HL-60 (cell line): ENCODE data around the gene CARD14.
"Not testable (repeated sequence)": the region's sequence is repeated elsewhere in the genome, so short reads cannot be mapped to it uniquely, and the experiment has no call there.

Experiments used
- DNase-seq, 2 experiments: peaks; one replicate each; pipeline ENCODE4 v3.0.0-alpha.2; 2010 to 2020; ENCODE audit warnings: low read depth in 1 of 2, low spot score in 1 of 2
- H3K27ac ChIP-seq: fragments of 250-450 bp; sonication (Bioruptor Pico); replicated peaks from 2 replicates; pipeline ENCODE4 v1.5.1; 2020; ENCODE audit warnings: mild to moderate bottlenecking, moderate library complexity
- H3K27me3 ChIP-seq: fragments of 250-450 bp; sonication (Bioruptor Pico); 2 replicates; pipeline ENCODE4 v1.5.1; 2021; ENCODE audit warnings: mild to moderate bottlenecking, moderate library complexity; ENCODE audit not compliant: insufficient read depth, poor library complexity, severe bottlenecking
- H3K4me3 ChIP-seq: replicated peaks from 2 replicates; pipeline ENCODE4 v1.5.1; 2011; ENCODE audit warnings: mild to moderate bottlenecking, control low read depth, low read length; ENCODE audit not compliant: insufficient read depth
- CTCF ChIP-seq: IDR thresholded peaks from one replicate; pipeline ENCODE4 v1.5.1; 2011; ENCODE audit warnings: low read length, control low read depth, inconsistent platforms; ENCODE audit not compliant: insufficient read depth
- GABPA ChIP-seq: IDR thresholded peaks from 2 replicates; pipeline ENCODE4 v1.6.1; 2012; ENCODE audit warnings: low read depth
- POLR2AphosphoS5 ChIP-seq: IDR thresholded peaks from 2 replicates; pipeline ENCODE4 v1.6.1; 2012; ENCODE audit warnings: low read depth
- REST ChIP-seq: IDR thresholded peaks from 2 replicates; pipeline ENCODE4 v1.6.1; 2012; ENCODE audit warnings: low read depth; ENCODE audit not compliant: insufficient replicate concordance
- SPI1 ChIP-seq: IDR thresholded peaks from 2 replicates; pipeline ENCODE4 v1.6.1; 2012; ENCODE audit warnings: low read depth, mild to moderate bottlenecking, borderline replicate concordance

The CARD14 gene

GRCh38 chr17:80257716-80258213 is 87.9 kb downstream of the CARD14 start:
- no peak for TF ChIP-seq REST
- TF ChIP-seq GABPA, result no peak
- no peak for TF ChIP-seq SPI1
- TF ChIP-seq POLR2AphosphoS5, result no peak
- TF ChIP-seq CTCF, result no peak
- H3K27ac ChIP-seq, result no peak overlapping the region

GRCh38 chr17:80258296-80258695 is 88.5 kb downstream of the CARD14 start:
- H3K27ac ChIP-seq, H3K4me3 ChIP-seq, H3K27me3 ChIP-seq, DNase-seq: not testable (repeated sequence)

More at GRCh38 chr17:80257716-80258213, 87.9 kb downstream of the CARD14 start:
- no peak for DNase-seq
- Histone ChIP-seq H3K4me3 (no peak overlapping the region), H3K27me3 (no peaks in the 10 kb centered on the region)
